NB4 (cell line): ENCODE measurements around the gene TNFRSF1B.

Source experiments
- DNase-seq: peaks from one replicate; pipeline ENCODE4 v3.0.0; 2010; ENCODE audit warnings: low read depth
- H3K4me3 ChIP-seq: one replicate; pipeline ENCODE4 v1.5.1; 2011; ENCODE audit warnings: mild to moderate bottlenecking, low read depth, low read length, moderate library complexity
- CTCF ChIP-seq: IDR thresholded peaks from one replicate; pipeline ENCODE4 v1.5.1; 2012; ENCODE audit warnings: low read depth, low read length
- MAX ChIP-seq: IDR thresholded peaks from 2 replicates; pipeline ENCODE4 v1.6.1; 2011; ENCODE audit warnings: low read depth, low read length
- MYC ChIP-seq: IDR thresholded peaks from 2 replicates; pipeline ENCODE4 v1.6.1; 2011; ENCODE audit warnings: low read depth, low read length
- POLR2A ChIP-seq: IDR thresholded peaks from 2 replicates; pipeline ENCODE4 v1.6.1; 2011; ENCODE audit warnings: mild to moderate bottlenecking; ENCODE audit not compliant: insufficient read length; ENCODE audit errors: extremely low read depth

Gene TNFRSF1B

DNA sequence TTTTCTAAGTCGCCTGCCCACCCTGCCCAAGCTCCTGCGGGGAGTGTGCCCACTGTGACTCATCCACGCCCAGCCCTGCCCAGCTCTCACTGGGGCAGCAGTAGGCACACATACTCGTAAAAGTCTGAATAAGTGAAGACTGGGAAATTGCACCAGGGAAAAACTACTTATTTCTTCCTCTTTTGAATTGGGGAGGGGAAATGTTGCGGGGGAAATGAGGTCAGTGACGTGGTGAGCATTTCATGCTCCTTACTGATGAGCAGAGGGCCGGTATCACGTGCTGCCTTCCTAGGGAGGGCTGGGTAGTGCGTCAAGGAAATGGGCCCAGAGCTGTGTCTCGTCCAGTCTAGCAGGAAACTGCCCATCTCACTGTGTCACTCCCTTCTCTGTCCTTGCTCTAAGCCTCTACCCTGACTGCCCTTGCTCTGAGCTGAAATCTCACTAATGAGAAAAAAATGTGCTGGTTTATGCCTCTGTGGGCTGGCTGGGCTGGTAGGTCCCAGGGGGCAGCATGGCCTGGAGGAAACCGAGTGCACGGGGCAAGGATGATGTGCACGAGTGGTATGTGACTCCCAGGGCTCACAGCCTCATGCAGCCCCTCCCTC, 13.5 kb upstream of the TNFRSF1B start:
- DNase-seq, result peak; percentile 91
- TF ChIP-seq POLR2A (no peak), CTCF (no peak), MAX (peak; percentile 96), MYC (peak; percentile 80)
- no peak overlapping the region for H3K4me3 ChIP-seq

DNA sequence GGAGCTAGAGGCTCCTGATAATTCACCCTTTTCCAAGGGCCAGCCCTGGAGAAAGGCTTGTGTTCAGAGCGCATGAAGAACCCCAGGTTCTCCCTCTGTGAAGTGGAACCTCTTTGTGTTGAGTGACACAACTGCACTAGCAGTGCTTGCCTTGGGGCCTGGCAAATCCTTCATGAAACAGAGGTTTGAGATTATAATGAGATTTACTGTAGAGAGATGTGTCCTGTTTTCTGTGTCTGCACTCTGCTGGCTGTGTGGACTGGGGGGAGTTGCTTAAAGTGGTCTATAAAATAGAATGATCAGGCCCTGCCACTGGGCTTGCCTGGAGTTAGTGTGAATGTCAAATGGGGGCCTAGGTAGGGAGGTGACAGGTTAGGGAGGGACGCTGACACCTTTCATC, 11.5 kb upstream of the TNFRSF1B start:
- DNase-seq, result no peak
- no peak overlapping the region for H3K4me3 ChIP-seq
- TF ChIP-seq CTCF, result no peak
- TF ChIP-seq MYC, result no peak
- no peak for TF ChIP-seq POLR2A
- TF ChIP-seq MAX, result no peak

DNA sequence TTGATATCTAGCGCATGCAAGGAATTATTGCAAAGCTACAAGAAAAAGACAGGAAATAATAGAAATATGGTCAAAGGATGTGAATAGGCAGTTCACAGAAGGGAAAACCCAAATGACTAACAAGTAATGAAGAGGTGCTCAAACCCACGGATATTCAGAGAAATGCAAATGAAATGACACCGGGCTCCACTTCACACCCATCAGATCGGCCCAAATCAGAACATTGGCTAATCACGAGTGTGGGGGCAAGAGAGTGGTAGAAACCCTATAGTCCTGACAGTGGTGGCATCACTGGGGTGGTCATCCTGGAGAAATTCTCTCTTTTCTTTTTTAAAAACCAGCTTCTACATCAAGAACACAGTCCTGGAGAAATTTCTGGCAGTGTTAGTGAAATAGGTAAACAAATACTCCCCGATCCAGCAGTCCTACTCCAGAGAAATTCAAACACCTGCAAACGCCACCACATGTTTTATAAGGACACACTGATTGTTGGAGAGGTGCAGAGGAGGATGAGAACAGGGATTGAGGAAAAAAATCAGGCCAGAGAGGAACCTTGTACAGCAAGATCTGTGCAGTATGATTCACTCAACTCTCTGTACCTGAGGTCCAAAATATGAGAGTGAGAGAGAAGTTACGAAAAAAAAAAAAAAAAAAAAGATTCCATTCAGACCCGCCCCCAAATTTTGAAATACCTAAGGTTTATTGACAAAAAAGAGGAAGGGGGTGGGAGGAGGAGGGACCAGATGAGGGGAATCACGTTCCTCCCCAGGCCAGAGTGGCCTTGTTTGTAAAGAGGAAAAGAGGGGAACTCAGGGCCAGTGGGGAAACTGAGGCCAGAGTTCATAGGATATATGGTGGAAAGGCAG, 9.2 kb upstream of the TNFRSF1B start:
- no peak for TF ChIP-seq CTCF
- DNase-seq, result peak; percentile 84
- no peak overlapping the region for H3K4me3 ChIP-seq

DNA sequence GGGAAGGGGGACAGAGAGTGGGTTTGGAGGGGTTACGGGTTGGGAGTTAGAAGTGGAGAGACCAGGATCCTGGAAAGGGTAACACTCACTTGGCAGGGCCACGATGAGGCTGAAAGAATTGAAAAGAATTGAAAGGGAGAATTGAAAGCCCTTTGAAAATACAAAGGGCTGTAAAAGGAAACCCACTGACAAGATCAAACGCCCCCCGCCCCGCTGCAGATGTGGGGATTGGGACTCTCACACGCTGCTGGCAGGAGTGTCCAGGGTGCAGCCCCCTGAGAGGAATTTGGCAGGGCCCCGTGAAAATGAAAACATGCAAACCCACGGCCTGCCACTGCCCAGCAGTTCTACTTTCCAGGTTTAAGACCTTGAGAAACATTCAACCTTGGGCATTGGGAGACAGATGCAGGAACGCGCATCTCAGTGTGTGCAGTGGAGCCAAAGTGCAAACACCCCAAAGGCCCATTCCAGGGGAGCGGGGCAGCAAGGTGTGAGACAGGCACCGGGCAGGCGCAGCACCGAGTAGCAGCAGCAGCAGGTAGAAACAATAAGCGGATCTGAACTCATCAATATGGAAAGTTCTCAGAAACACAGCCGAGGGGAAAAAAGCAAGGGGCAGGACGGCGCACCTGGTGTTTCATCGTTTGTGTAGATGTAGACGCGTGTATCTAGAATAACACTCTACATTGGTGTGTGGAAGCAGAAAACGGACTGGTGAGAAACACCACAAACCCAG, 8.3 kb upstream of the TNFRSF1B start:
- no peak overlapping the region for H3K4me3 ChIP-seq
- no peak for DNase-seq
- TF ChIP-seq CTCF, result no peak
- no peak for TF ChIP-seq MAX
- no peak for TF ChIP-seq POLR2A
- TF ChIP-seq MYC, result no peak

DNA sequence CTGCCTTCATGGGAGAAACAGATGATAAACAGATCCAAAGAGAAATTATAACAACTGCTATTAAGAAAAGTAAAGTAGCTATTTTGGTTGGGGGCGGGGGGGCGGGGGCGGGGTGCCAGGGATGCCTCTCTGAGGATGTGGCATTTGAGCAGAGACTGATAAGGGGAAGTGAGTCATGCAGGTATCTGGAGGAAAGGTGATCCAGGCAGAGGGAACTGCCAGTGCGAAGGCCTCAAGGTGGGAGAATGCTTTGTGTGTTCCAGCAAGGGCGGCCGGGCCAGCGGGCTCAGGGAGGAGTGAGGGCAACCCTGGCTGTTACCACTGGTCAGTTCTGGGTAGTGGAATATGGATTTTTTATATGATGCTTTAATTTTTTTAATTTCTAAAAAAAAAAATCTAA, 7.0 kb upstream of the TNFRSF1B start:
- H3K4me3 ChIP-seq, result no peak overlapping the region
- TF ChIP-seq CTCF, result no peak
- no peak for TF ChIP-seq MAX
- no peak for TF ChIP-seq POLR2A
- no peak for TF ChIP-seq MYC
- no peak for DNase-seq
